ENCODE data around the gene TRIM33. TPM values are rescaled to one million over a fixed set of nuclear protein-coding genes. Genes with fewer than 3 reads are reported as not detected.

Gene TRIM33
- total RNA-seq, 2 donors from 2014 or later: 15.7 to 17.9 TPM

DNA sequence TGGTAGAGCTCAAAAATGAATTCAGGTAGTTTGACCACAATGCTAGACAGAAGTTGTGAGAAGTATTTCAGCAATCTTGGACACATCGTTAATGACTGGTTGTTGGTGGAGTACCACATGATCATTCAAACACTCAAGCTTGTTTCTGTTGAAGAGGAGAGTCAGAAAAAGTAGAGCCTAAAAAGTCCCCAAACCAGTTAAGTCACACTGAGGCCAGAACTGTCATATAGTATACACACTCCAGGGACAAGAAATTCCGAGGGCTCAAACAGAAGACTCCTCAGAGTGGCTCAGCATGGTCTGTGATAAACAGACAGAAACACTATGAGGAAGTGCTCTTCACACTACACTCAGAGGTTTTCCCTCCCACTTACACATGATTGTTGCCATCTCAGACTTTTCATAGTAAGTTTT is 5.8 kb downstream of the TRIM33 start:
- TF ChIP-seq, protein P1, sequence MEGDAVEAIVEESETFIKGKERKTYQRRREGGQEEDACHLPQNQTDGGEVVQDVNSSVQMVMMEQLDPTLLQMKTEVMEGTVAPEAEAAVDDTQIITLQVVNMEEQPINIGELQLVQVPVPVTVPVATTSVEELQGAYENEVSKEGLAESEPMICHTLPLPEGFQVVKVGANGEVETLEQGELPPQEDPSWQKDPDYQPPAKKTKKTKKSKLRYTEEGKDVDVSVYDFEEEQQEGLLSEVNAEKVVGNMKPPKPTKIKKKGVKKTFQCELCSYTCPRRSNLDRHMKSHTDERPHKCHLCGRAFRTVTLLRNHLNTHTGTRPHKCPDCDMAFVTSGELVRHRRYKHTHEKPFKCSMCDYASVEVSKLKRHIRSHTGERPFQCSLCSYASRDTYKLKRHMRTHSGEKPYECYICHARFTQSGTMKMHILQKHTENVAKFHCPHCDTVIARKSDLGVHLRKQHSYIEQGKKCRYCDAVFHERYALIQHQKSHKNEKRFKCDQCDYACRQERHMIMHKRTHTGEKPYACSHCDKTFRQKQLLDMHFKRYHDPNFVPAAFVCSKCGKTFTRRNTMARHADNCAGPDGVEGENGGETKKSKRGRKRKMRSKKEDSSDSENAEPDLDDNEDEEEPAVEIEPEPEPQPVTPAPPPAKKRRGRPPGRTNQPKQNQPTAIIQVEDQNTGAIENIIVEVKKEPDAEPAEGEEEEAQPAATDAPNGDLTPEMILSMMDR (IDR thresholded peaks at IDR 0.05): no peak
- Histone ChIP-seq H3K9me3 (no peaks in the 10 kb centered on the region), H3K4me3 (no peak overlapping the region), H3K36me3 (no peaks in the 10 kb centered on the region), H3K27me3 (no peaks in the 10 kb centered on the region), H3K4me1 (peaks cover 0 to 41% of the 10 kb centered on the region in 2 donors), H3K27ac (no peak overlapping the region)
- no peak for DNase-seq (ENCODE audit: low spot score)

DNA sequence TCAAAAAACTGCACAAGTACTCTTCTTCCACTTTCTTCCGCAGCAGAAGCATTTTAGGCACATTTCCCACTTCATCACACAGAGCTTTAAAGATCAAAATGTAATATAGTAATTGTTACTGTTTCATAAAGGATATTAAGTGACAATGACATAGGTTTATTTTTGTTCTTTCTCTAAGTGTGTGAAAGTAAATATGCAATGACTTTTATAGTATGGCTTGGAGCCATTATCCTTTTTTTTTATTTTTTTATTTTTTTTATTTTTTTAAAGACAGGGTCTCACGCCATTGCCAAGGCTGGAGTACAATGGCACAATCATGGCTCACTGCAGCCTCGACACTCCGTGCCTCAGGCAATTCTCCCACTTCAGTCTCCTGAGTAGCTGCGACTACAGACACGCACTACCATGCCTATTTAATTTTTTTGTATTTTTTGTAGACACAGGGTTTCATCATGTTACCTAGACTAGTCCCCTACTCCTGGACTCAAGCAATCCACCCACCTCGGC is 7.0 kb downstream of the TRIM33 start:
- H3K9me3 ChIP-seq: no peaks in the 10 kb centered on the region
- no peaks in the 10 kb centered on the region for H3K36me3 ChIP-seq
- no peak for DNase-seq (ENCODE audit: low spot score)
- H3K27ac ChIP-seq: no peak overlapping the region
- H3K4me3 ChIP-seq: no peak overlapping the region
- TF ChIP-seq, protein P1 (IDR thresholded peaks at IDR 0.05): no peak
- H3K4me1 ChIP-seq: peaks cover 0 to 30% of the 10 kb centered on the region in 2 donors
- no peaks in the 10 kb centered on the region for H3K27me3 ChIP-seq

DNA sequence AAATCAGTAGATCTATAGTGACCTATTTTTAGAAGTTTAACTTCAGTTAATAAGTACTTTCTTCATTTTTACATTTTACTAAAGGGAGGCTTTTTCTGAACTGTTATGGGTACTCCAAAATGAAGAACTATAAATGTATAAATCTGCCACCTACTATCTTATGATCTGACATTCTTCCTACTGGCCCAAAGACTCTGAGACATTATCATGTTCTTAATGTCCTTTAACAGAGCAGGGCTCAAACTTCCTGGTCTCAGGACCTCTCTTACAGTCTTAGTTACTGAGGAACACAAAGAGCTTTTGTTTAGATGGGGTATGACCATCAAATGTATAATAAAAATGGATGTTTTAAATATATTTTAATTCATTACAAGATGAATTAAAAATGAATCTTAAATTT is 8.9 kb downstream of the TRIM33 start:
- Histone ChIP-seq H3K27me3 (no peaks in the 10 kb centered on the region), H3K36me3 (no peaks in the 10 kb centered on the region), H3K4me1 (peaks cover 0 to 13% of the 10 kb centered on the region in 2 donors), H3K27ac (no peak overlapping the region), H3K9me3 (no peaks in the 10 kb centered on the region), H3K4me3 (no peak overlapping the region)
- no peak for DNase-seq (ENCODE audit: low spot score)
- TF ChIP-seq, protein P1 (IDR thresholded peaks at IDR 0.05): no peak

DNA sequence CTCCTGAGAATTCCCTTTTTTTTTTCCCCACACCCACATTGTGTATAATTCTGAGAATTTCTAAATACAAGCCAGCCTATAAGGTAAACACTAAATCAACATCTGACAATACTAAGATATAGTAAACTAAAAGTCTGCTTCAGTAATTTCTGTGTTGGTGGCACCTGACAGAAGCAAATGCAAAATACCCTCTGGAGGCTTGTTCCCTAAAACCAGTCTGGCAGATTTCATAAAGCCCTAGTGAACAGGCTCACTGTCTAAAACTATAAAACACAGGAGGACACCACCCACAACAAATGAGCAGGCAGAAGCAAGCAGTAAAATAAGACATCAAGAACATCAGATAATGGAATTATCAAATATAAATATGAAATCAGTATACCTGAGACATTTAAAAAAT is 11.5 kb downstream of the TRIM33 start:
- Histone ChIP-seq H3K4me1 (peaks cover 0 to 32% of the 10 kb centered on the region in 2 donors), H3K4me3 (no peak overlapping the region), H3K27ac (no peak overlapping the region), H3K27me3 (no peaks in the 10 kb centered on the region), H3K36me3 (no peaks in the 10 kb centered on the region), H3K9me3 (no peaks in the 10 kb centered on the region)
- TF ChIP-seq, protein P1 (IDR thresholded peaks at IDR 0.05): no peak
- DNase-seq (ENCODE audit: low spot score): no peak

DNA sequence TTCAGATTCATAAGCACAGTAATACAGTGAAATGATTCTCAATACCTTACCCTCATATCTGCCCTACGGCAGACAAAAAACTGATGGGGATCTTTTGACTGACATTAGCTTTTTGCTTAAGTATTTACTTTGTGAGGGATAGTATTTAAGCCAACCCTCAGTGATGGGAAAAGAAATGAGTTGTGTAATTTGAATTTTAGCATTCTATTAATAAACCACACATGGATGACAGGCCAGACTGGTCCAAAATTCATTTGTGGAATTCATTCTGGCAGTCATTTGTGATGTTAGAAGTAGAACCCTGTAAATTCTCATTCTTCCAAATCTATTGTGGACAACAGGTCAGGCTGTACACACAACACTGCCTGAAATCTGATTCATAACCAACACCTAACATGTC is 14.9 kb downstream of the TRIM33 start:
- no peak overlapping the region for H3K4me3 ChIP-seq
- no peaks in the 10 kb centered on the region for H3K27me3 ChIP-seq
- H3K4me1 ChIP-seq: peaks cover 0 to 19% of the 10 kb centered on the region in 2 donors
- H3K27ac ChIP-seq: no peak overlapping the region
- H3K36me3 ChIP-seq: no peaks in the 10 kb centered on the region
- no peaks in the 10 kb centered on the region for H3K9me3 ChIP-seq
- TF ChIP-seq, protein P1 (IDR thresholded peaks at IDR 0.05): no peak
- DNase-seq (ENCODE audit: low spot score): no peak

DNA sequence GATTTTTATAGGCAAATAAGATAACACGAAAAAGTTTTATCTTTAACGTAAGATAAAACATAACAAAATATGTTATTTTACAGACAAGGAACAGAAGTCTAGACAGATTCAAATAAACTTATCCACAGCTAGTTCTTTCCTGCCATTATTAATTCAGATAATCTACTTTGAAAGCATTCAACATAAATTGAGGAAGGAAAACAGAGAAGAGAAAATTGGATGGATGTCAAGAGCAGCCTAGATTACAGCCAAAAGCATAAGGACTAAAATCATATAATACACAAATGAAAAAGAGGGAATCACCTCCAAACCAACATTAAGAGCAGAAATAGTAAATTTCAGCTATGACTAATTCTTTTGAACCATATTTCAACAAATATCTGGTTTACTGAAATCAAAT is 15.5 kb downstream of the TRIM33 start:
- no peaks in the 10 kb centered on the region for H3K27me3 ChIP-seq
- no peak for DNase-seq (ENCODE audit: low spot score)
- TF ChIP-seq, protein P1 (IDR thresholded peaks at IDR 0.05): no peak

More for the DNA sequence above, 15.5 kb downstream of the TRIM33 start:
- H3K27ac ChIP-seq: no peak overlapping the region
- H3K9me3 ChIP-seq: no peaks in the 10 kb centered on the region
- no peak overlapping the region for H3K4me3 ChIP-seq
- peaks cover 0 to 19% of the 10 kb centered on the region in 2 donors for H3K4me1 ChIP-seq
- H3K36me3 ChIP-seq: no peaks in the 10 kb centered on the region

Data from right atrium auricular region (tissue), 2 donors.